GM12878 (cell line): ENCODE data around the gene LTB. TPM values are rescaled to one million over a fixed set of nuclear protein-coding genes. Genes with fewer than 3 reads are reported as not detected.

Experiments used
- ATAC-seq: fragments of 200-7000 bp; cut with Tn5 transposase; 3 replicates; pipeline ENCODE4 v1.9.1; 2020; ENCODE audit warnings: mild to moderate bottlenecking, moderate library complexity
- BruUV-seq: library from RNA; stranded (reverse); fragments of 400-500 nt; replicated peaks from 2 replicates; lab custom pipeline; 2021; lab: Mats Ljungman, UMichigan
- CTCF ChIA-PET: fragments of 300-600 bp; sonication (Branson Sonifier 250); formaldehyde crosslinking; extraction: SDS; loops from one replicate; lab custom pipeline; 2021; ENCODE audit warnings: inconsistent platforms; lab: Yijun Ruan, JAX
- POLR2A ChIA-PET: fragments of 350-600 bp; formaldehyde crosslinking; extraction: SDS; loops from one replicate; lab custom pipeline; 2021; ENCODE audit warnings: inconsistent platforms; lab: Charles Lee
- RAD21 ChIA-PET: fragments of 300-600 bp; sonication (Branson Sonifier 250); formaldehyde crosslinking; loops from one replicate; lab custom pipeline; 2023; ENCODE audit warnings: antibody characterized with exemption; ENCODE audit not compliant: unreplicated experiment; lab: Charles Lee
- SMC1A ChIA-PET: fragments of 300-600 bp; sonication (Branson Sonifier 250); formaldehyde crosslinking; loops from one replicate; lab custom pipeline; 2023; ENCODE audit not compliant: unreplicated experiment, uncharacterized antibody; lab: Charles Lee
- DNase-seq: peaks from one replicate; pipeline ENCODE4 v3.0.0-alpha.2; 2011; ENCODE audit warnings: low read depth, low spot score
- FAIRE-seq: peaks from 3 replicates; lab custom pipeline; 2011; peaks lifted over from hg19 to GRCh38; lab: Jason Lieb, UNC
- H2AFZ ChIP-seq: 2 replicates; pipeline ENCODE4 v1.6.0; 2011; ENCODE audit warnings: low read depth, low read length, control low read depth; ENCODE audit not compliant: control insufficient read depth
- H3K27ac ChIP-seq: 2 replicates; pipeline ENCODE4 v1.5.1; 2011; ENCODE audit warnings: control low read depth; ENCODE audit not compliant: control insufficient read depth, insufficient read depth
- H3K27me3 ChIP-seq, 2 experiments: replicated peaks in 1 of 2; 2 replicates each; pipeline versions ENCODE4 v1.6.0 to v1.6.1; 2011; ENCODE audit warnings: low read length in 1 of 2; ENCODE audit not compliant: control insufficient read depth in 2 of 2, insufficient read depth in 2 of 2
- H3K36me3 ChIP-seq, 2 experiments: 2 replicates each; pipeline ENCODE4 v1.5.1; 2011; ENCODE audit warnings: low read length in 1 of 2; ENCODE audit not compliant: control insufficient read depth in 2 of 2, insufficient read depth in 2 of 2
- H3K4me1 ChIP-seq: 2 replicates; pipeline ENCODE4 v1.6.1; 2011; ENCODE audit warnings: mild to moderate bottlenecking, low read length, moderate library complexity, mixed read lengths; ENCODE audit not compliant: control insufficient read depth, insufficient read depth
- H3K4me2 ChIP-seq: 2 replicates; pipeline ENCODE4 v1.6.0; 2011; ENCODE audit warnings: control low read depth; ENCODE audit not compliant: control insufficient read depth, insufficient read depth
- H3K4me3 ChIP-seq: fragments of 200-600 bp; sonication (generic); 2 replicates; pipeline ENCODE4 v1.5.1; 2016
- H3K79me2 ChIP-seq: 2 replicates; pipeline ENCODE4 v1.6.0; 2011; ENCODE audit warnings: low read length; ENCODE audit not compliant: control insufficient read depth, insufficient read depth
- H3K9ac ChIP-seq: 2 replicates; pipeline ENCODE4 v1.8.0; 2011; ENCODE audit warnings: low read length, control low read depth, mixed read lengths; ENCODE audit not compliant: control insufficient read depth, insufficient read depth
- H3K9me3 ChIP-seq: replicated peaks from 3 replicates; pipeline ENCODE4 v1.5.1; 2011; ENCODE audit warnings: mild to moderate bottlenecking, low read length; ENCODE audit not compliant: control insufficient read depth, insufficient read depth
- H4K20me1 ChIP-seq: 2 replicates; pipeline ENCODE4 v1.6.0; 2011; ENCODE audit not compliant: control insufficient read depth, insufficient read depth
- DPF2 ChIP-seq: fragments of 450-650 bp; IDR thresholded peaks from 2 replicates; pipeline ENCODE4 v1.6.1; 2017; ENCODE audit warnings: mild to moderate bottlenecking
- YY1 ChIP-seq: IDR thresholded peaks from 2 replicates; pipeline ENCODE4 v1.6.1; 2011; ENCODE audit warnings: low read depth, mild to moderate bottlenecking, low read length
- WGBS: methylation state at CpG from one replicate; pipeline ENCODE4 v1.1.6; 2016; ENCODE audit warnings: low lambda C conversion rate; ENCODE audit not compliant: insufficient replicate concordance, insufficient coverage; ENCODE audit errors: missing lambda C conversion rate; 5-methylcytosine and 5-hydroxymethylcytosine counted together
- in situ Hi-C: fragments of 300-500 bp; cut with MboI; formaldehyde crosslinking; loops from 9 replicates; pipeline ENCODE4 v1.14.3; 2018; ENCODE audit warnings: mixed read lengths
- intact Hi-C: fragments of 100-400 bp; cut with micrococcal nuclease; formaldehyde crosslinking; loops from one replicate; pipeline ENCODE4 v1.14.2; 2022; ENCODE audit not compliant: unreplicated experiment
- polyA plus RNA-seq, 11 experiments: library from polyadenylated mRNA; depleted of rRNA in 4 of 11; unstranded in 6 of 11; stranded (reverse) in 5 of 11; fragments of >200 nt; fragmentation: Nextera tagmentation in 4 of 11; fragmentation: Illumina TruSeq in 1 of 11; extraction: Ambion mirVana in 4 of 11; extraction: Trizol in 1 of 11; gene quantifications; 1 replicate in 1 of 11; 2 replicates in 10 of 11; pipeline versions ENCODE4 v1.2.1 to v1.2.3, GENCODE V29; 2011 to 2016; ENCODE audit warnings: inconsistent platforms in 2 of 11, missing spikeins in 2 of 11, low read depth in 1 of 11
- total RNA-seq, 4 experiments: library from RNA; depleted of rRNA in 3 of 4; stranded (reverse); fragments of >200 nt in 3 of 4; fragmentation: Illumina TruSeq in 1 of 4; extraction: Trizol in 1 of 4; gene quantifications; 2 replicates each; pipeline versions ENCODE4 v1.2.1 to v1.2.3, GENCODE V29; 2013 to 2021
- TF ChIP-seq, protein P1 (sequence below): fragments of 450-650 bp; IDR thresholded peaks from 2 replicates; pipeline ENCODE4 v1.6.1; 2016; ENCODE audit warnings: mild to moderate bottlenecking
- TF ChIP-seq, protein P2 (sequence below): fragments of 450-650 bp; IDR thresholded peaks from 2 replicates; pipeline ENCODE4 v1.6.1; 2017; ENCODE audit warnings: mild to moderate bottlenecking

Gene LTB
- total and polyA plus RNA-seq, 10 of the 15 experiments (the other 5 are each of a cell fraction or from before 2014, with no cell fraction given), result 0.71 to 74.3 (median 20.0) TPM

GRCh38 chr6:31557443-31558317, 24.5 kb downstream of the LTB start:
- no TSS peak for BruUV-seq

More at GRCh38 chr6:31557443-31558317, 24.5 kb downstream of the LTB start:
- intact Hi-C loops, result loop anchor here (2.0 kb wide), 1 partner anchor 23 kb away; no protein-coding TSS in a partner anchor
- DNase-seq, result no peak
- WGBS, result 58% methylated on average over 23 of the region's 24 CpGs
- Histone ChIP-seq H3K9me3 (no peaks in the 10 kb centered on the region), H3K27me3 (no peaks in the 10 kb centered on the region), H3K4me1 (peaks cover 64% of the 10 kb centered on the region), H3K4me3 (peak overlapping the region; percentile 55; the same call in 1 of the 2 replicates), H3K4me2 (peak overlapping the region; percentile 94), H3K27ac (peak overlapping the region; percentile 99), H3K79me2 (peaks cover 18% of the 10 kb centered on the region), H2AFZ (no peak overlapping the region), H3K9ac (peak overlapping the region; percentile 84), H3K36me3 (peaks cover 0 to 4% of the 10 kb centered on the region in 2 experiments; a peak in 2 of 4 replicates), H4K20me1 (no peaks in the 10 kb centered on the region)
- FAIRE-seq, result no peak
- ChIA-PET POLR2A (interaction anchor here (0.6 to 9.1 kb wide), 7 partner anchors 9 to 96 kb away, joined by 4 to 255 read pairs (median 15); partner anchors contain the start of genes LST1, LTB, NCR3 and TNF), RAD21 (interaction anchor here (0.6 to 15.9 kb wide), 6 partner anchors 9 to 262 kb away, joined by 3 to 620 read pairs (median 51); partner anchors contain the start of genes ATP6V1G2, LST1, LTA and LTB), SMC1A (interaction anchor here (1.6 to 34.7 kb wide), 2 partner anchors 8 to 26 kb away, joined by 5 to 1989 read pairs; partner anchors contain the start of genes LST1, LTA, LTB and NCR3), CTCF (interaction anchor here (0.5 to 34.8 kb wide), 8 partner anchors 10 to 1287 kb away, joined by 3 to 2098 read pairs (median 4); partner anchors contain the start of genes LST1, LTA, LTB and MDC1)
- in situ Hi-C loops, result loop anchor here (25.0 kb wide), 2 partner anchors 1055 to 1405 kb away; partner anchors contain the start of genes BRD2 and HLA-DMA
- TF ChIP-seq DPF2 (no peak), YY1 (0 out of 2 replicates have a peak, but pooled peaks have one; percentile 17)
- TF ChIP-seq, protein P1, sequence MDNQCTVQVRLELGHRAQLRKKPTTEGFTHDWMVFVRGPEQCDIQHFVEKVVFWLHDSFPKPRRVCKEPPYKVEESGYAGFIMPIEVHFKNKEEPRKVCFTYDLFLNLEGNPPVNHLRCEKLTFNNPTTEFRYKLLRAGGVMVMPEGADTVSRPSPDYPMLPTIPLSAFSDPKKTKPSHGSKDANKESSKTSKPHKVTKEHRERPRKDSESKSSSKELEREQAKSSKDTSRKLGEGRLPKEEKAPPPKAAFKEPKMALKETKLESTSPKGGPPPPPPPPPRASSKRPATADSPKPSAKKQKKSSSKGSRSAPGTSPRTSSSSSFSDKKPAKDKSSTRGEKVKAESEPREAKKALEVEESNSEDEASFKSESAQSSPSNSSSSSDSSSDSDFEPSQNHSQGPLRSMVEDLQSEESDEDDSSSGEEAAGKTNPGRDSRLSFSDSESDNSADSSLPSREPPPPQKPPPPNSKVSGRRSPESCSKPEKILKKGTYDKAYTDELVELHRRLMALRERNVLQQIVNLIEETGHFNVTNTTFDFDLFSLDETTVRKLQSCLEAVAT, result peak; percentile 78; the same call in 1 of the 2 replicates
- TF ChIP-seq, protein P2, sequence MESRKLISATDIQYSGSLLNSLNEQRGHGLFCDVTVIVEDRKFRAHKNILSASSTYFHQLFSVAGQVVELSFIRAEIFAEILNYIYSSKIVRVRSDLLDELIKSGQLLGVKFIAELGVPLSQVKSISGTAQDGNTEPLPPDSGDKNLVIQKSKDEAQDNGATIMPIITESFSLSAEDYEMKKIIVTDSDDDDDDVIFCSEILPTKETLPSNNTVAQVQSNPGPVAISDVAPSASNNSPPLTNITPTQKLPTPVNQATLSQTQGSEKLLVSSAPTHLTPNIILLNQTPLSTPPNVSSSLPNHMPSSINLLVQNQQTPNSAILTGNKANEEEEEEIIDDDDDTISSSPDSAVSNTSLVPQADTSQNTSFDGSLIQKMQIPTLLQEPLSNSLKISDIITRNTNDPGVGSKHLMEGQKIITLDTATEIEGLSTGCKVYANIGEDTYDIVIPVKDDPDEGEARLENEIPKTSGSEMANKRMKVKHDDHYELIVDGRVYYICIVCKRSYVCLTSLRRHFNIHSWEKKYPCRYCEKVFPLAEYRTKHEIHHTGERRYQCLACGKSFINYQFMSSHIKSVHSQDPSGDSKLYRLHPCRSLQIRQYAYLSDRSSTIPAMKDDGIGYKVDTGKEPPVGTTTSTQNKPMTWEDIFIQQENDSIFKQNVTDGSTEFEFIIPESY, result peak; percentile 63; the same call in 1 of the 2 replicates
- ATAC-seq, result no peak
